Suppressor macrophage (primary cell): ENCODE data around the gene DTNB.

Experiments used
- DNase-seq, 4 experiments: peaks; one replicate each; pipeline ENCODE4 v3.0.0-alpha.2; 2020 to 2022

The DTNB gene

DNA sequence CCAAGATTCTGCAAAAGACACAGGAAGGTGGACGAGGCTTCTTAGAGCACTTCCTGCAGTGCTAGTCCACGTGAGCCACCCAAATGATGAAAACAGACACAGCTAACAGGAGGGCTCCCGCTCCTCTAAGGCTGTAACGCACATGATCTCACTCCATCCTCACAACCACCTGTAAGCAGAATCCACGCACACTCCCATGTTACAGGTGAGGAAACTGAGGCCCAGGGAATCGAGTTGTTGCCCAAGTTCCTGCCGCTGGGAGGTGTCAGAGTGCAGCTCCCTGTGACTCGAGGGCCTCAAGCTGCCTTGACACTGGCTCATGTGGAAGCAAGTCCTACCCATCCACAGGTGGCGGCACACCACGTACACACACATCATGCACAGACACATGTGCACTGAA is 336.1 kb downstream of the DTNB start:
- no peak for DNase-seq

GRCh38 chr2:25336383-25336841 is 337.0 kb downstream of the DTNB start:
- DNase-seq: no peak

DNA sequence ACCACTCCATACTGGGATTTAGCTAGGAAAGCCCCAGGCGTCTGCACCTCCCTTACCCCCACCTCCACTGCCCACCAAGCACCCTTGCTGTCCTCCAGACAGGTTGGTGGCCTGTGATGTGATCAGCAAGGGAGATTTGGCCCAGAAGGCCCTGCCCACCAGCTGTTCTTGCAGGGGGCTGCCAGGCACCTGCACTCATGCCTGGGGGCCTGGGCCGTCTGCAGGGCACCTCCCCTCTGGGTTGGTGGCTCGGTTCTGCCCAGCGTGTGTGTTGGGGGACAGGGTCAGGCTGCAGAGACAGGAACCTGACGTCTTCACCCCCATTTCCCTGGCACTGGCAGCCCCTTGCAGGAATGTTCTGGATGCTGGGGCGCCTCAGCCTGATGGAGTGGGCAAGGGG is 337.4 kb downstream of the DTNB start:
- no peak for DNase-seq

DNA sequence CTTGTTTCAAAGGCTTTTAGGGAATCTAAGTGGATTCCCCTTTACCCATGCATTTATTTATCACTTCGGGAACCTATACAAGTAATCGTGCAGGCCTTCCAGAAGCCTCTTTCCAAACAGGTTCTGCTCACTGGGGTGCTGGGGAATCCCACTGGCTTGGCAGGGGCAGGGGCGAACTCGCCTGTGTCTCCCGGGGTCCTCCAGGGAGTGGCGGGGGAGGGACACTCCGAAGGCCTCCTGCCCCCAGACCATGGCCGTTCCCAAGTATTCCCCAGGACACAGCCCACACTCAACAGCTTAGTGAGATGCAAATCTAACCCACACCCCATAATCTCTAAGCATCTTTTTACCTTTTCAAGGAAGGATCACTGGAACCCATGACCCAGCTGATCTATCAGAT is 338.2 kb downstream of the DTNB start:
- no peak for DNase-seq

DNA sequence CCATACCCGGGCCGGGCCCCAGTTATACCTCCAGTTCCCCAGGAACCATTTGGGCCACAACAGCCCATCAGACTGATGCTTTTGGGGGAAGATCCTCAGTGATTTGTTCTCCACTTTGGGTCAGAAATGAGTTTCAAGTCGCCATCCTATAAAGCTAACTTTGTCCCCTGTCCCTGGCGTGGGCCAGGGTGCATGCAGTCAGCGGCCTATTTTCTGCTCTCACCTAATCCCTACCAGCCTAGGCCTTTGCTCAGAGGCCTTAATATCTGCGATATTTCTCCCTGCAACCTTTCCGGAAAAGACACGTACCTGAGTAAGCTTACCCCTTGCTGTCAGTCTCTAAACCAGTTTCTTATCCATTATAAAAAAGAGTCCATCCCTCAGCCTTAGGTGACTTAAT is 338.9 kb downstream of the DTNB start:
- no peak for DNase-seq

DNA sequence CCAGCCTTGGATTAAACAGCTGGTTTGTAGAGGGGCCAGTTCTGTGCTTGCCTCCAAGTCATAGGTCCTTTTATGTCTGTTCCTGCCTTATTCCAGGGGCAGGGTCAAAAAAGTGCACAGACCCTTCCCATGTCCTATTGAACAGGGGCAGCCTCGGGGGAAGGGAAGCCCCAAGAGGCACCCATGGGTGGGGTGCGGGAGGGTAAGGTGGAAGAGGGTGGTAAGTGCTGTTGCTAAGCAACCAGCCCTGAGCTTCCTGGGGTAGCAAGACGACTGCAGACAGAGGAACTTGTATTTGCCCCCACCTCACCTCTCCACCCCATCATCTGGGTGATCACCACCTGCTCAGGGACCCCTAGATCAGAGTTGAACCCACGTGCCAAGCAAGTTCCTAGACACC is 339.4 kb downstream of the DTNB start:
- no peak for DNase-seq

DNA sequence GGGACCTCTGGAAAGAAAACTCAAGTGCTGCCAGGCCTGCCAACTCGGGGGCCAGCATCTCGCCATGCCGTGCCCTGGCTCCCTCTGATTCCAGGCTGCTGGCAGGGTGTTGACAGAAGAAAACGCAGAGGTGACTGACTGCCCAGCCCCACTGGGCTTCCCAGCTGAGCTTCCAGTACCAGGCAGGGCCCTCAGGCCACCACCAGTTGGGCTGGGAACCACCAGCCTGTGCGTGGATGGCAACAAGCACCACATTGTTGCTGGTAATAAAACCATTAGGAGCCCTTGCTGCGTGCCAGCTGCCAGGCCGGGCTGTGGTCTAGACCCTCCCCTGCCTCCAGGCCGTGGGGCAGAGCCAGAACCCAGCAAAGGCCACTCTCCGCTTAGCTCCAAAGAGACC is 340.8 kb downstream of the DTNB start:
- DNase-seq: no peak

- peak in 1 of 4 experiments; percentile 29 for DNase-seq
These were observed 341.6 kb downstream of the DTNB start for GRCh38 chr2:25331686-25332365.

- no peak for DNase-seq
These were observed 342.4 kb downstream of the DTNB start for GRCh38 chr2:25330937-25331336.

GRCh38 chr2:25330273-25330672 is 343.1 kb downstream of the DTNB start:
- no peak for DNase-seq

DNA sequence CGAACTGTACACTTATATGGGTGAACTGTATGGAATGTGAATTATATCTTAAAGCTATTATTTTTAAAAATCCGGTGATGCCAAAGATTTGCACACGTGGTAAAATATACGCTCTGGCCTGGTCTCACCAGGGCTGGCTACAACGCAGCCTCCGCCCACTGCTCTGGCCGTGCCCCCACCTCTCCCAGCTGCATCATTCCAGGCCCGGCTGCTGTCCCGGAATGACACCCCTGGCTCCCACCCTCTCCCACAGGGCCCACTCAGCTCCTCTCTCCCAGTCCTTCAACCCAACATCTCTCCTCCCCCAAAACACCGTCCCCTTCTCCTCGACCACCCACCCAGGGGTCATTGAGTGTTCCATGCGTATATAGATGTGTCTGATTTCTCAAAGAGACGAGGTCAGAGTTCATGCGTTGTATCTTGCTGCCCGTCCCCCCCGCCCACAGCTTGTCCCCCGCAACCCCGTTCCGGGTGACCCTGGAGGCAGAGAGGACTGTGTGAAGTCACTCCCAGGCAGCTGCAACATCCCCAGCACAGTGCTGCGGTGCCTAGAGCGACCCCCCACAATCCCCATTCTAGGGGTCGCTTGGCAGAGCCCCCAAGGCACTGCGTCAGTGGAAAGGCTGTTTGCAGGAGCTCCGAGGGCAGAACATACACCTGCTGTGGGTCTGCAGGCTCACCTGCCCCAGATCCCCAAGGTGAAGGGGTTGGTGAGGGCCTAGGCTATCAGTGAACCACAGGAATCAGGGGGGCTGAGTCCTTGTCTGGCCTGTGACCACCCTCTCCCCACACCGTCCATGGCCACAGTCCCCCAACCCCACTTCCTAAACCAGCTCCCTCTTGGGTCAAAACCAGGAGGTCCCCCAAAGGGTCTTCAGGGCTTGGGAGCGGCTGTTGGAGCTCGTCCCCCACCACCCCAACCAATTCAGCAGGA is 345.0 kb downstream of the DTNB start:
- DNase-seq: no peak
